ENCODE results near the gene COPRS. TPM values are rescaled to one million over a fixed set of nuclear protein-coding genes. Genes with fewer than 3 reads are reported as not detected.
"Not testable (repeated sequence)": the region's sequence is repeated elsewhere in the genome, so short reads cannot be mapped to it uniquely, and the experiment has no call there.

COPRS gene
- total RNA-seq, 2 donors from 2014 or later, result 124 to 125 TPM

DNA sequence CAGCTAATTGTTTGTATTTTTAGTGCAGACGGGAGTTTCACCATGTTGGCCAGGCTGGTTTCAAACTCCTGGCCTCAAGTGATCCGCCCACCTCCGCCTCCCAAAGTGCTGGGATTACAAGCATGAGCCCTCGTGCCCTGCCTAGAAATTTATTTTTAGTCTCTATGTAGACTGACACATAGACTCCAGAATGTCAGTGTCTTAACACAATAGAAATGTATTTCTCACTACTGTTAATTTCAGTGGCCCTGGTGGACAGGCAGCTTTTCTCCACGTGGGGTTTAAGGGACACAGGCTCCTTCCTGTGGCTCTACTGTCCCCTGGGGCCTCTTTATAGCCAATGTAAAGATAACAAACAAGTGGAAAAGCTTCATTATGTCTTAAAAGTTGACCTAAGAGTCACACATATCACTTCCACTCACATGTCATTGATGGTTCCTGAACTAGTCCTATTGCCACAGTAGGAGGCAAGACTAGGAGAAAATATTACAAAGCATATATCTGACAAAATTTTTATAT lies 43.8 kb downstream of the COPRS start:
- no peaks in the 10 kb centered on the region for H3K9me3 ChIP-seq
- intact Hi-C loops (cut with DNase I), result no loop called here
- no peak overlapping the region for H3K27ac ChIP-seq
- H3K4me3 ChIP-seq, result no peak overlapping the region
- 71% methylated on average over 5 of the region's 5 CpGs for WGBS
- no peaks in the 10 kb centered on the region for H3K27me3 ChIP-seq (replicated peaks; ENCODE audit: insufficient read depth)
- no peak for TF ChIP-seq POLR2AphosphoS5 (IDR thresholded peaks at IDR 0.05)
- no peak for TF ChIP-seq CTCF (IDR thresholded peaks at IDR 0.05)
- TF ChIP-seq POLR2A (IDR thresholded peaks at IDR 0.05), result no peak
- H3K36me3 ChIP-seq, result no peaks in the 10 kb centered on the region
- no peak for DNase-seq (ENCODE audit: low spot score)
- H3K4me1 ChIP-seq (replicated peaks), result no peaks in the 10 kb centered on the region

- H3K9me3 ChIP-seq, result no peaks in the 10 kb centered on the region
- TF ChIP-seq POLR2AphosphoS5 (IDR thresholded peaks at IDR 0.05) (no peak), POLR2A (IDR thresholded peaks at IDR 0.05) (no peak), CTCF (IDR thresholded peaks at IDR 0.05) (no peak)
- DNase-seq (ENCODE audit: low spot score), result no peak
- 42% methylated on average over 4 of the region's 4 CpGs for WGBS
- no peaks in the 10 kb centered on the region for H3K4me1 ChIP-seq (replicated peaks)
- intact Hi-C loops (cut with DNase I), result no loop called here
- no peak overlapping the region for H3K27ac ChIP-seq
- no peaks in the 10 kb centered on the region for H3K27me3 ChIP-seq (replicated peaks; ENCODE audit: insufficient read depth)
- H3K36me3 ChIP-seq, result no peaks in the 10 kb centered on the region
- H3K4me3 ChIP-seq, result no peak overlapping the region
Observed at GRCh38 chr17:31811101-31811500, 47.9 kb downstream of the COPRS start.

DNA sequence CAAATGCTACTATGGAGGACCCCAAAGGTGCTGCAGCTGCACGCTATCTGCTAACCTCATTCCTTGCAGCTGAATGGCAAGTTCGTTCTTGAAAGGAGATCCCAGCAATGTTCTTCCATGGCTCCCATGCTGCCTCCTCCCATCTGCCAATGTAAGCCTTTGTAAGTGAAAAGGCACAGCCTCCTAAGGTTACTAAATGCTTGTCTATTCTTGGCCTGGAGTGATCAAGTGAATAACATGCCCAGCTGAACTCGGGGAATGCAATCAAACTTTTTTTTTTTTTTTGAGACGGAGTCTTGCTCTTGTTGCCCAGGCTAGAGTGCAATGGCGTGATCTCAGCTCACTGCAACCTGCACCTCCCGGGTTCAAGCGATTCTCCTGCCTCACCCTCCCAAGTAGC lies 49.2 kb downstream of the COPRS start:
- H3K4me3 ChIP-seq; DNase-seq (ENCODE audit: low spot score); H3K27me3 ChIP-seq (replicated peaks; ENCODE audit: insufficient read depth); H3K4me1 ChIP-seq (replicated peaks); H3K36me3 ChIP-seq; intact Hi-C loops (cut with DNase I); H3K27ac ChIP-seq; H3K9me3 ChIP-seq: not testable (repeated sequence)
- 63% methylated on average over 7 of the region's 7 CpGs for WGBS

DNA sequence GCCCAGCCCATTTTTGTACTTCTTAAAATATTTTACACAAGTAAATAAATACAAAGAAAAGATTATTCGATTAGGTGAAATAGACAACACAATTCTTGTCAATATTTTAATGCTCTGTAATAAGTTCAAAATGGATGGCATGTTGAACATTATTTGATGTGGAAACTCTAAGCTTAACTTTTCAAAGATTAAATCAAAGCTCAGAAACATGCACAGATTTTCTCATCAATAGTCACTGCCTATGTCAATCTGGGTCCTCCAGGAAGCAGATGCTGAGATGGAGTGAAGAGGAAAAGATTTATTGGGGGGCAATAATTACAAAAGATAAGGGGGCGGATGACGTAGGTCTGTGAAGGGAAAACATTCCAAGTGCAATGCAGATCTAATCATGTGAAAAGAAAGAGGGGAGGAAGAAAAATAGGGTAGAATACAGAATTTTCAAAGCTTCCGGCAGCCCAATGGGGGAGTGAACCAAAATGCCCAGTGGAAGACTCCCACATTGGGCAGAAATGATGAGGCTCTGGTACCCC lies 50.5 kb downstream of the COPRS start:
- no peak for DNase-seq (ENCODE audit: low spot score)
- Histone ChIP-seq H3K27me3 (replicated peaks; ENCODE audit: insufficient read depth) (no peaks in the 10 kb centered on the region), H3K4me1 (replicated peaks) (no peaks in the 10 kb centered on the region), H3K9me3 (no peaks in the 10 kb centered on the region), H3K4me3 (no peak overlapping the region), H3K36me3 (no peaks in the 10 kb centered on the region), H3K27ac (no peak overlapping the region)
- intact Hi-C loops (cut with DNase I), result no loop called here
- TF ChIP-seq POLR2A (IDR thresholded peaks at IDR 0.05), result no peak
- TF ChIP-seq POLR2AphosphoS5 (IDR thresholded peaks at IDR 0.05), result no peak
- TF ChIP-seq CTCF (IDR thresholded peaks at IDR 0.05), result no peak
- 93% methylated on average over 4 of the region's 4 CpGs for WGBS

GRCh38 chr17:31807846-31808245 lies 51.2 kb downstream of the COPRS start:
- Histone ChIP-seq H3K4me1 (replicated peaks) (no peaks in the 10 kb centered on the region), H3K36me3 (no peaks in the 10 kb centered on the region), H3K27me3 (replicated peaks; ENCODE audit: insufficient read depth) (no peaks in the 10 kb centered on the region), H3K9me3 (no peaks in the 10 kb centered on the region), H3K27ac (no peak overlapping the region), H3K4me3 (no peak overlapping the region)
- intact Hi-C loops (cut with DNase I), result no loop called here
- TF ChIP-seq POLR2A (IDR thresholded peaks at IDR 0.05), result no peak
- TF ChIP-seq CTCF (IDR thresholded peaks at IDR 0.05), result no peak
- no peak for TF ChIP-seq POLR2AphosphoS5 (IDR thresholded peaks at IDR 0.05)
- DNase-seq (ENCODE audit: low spot score), result no peak

All from prostate gland (tissue), 2 donors.